GM21447 (cell line): Measurements from ENCODE around the gene BOLA2B.
"Not testable (repeated sequence)": the region's sequence is repeated elsewhere in the genome, so short reads cannot be mapped to it uniquely, and the experiment has no call there.

Experiments
- ATAC-seq: cut with Tn5 transposase; IDR thresholded peaks from one replicate; pipeline ENCODE4 v1.9.1; 2021; ENCODE audit not compliant: unreplicated experiment

The BOLA2B gene

DNA sequence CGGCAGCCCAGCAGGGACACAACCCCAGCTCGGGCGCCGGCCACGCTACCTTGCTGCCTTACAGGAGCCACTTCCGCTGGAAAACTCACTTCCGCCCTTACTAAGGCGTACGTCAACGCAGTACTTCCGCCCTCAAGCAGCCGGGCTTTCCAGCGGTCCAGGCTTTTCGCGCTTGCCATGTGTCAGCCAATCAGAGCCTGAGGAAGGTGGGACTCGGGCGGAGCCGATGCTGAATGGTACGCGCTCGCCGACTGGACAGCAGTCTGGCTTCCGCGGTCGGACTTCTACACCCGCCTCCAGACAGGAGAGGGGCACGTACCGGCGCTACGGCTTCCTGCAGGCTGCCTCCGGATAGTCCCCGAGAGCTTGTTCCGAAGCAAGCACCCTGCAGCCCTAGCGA lies at the start of gene BOLA2B, which contains the start of gene SLX1A:
Gene BOLA2B (minus strand): TSS at position 52 of the 400 bp plus-strand sequence. CDS start 71 bp downstream, outside the sequence.
Gene SLX1A (plus strand): TSS at position 261 of the 400 bp plus-strand sequence. CDS start 210 bp downstream, outside the sequence.
- ATAC-seq: peak; percentile 79

DNA sequence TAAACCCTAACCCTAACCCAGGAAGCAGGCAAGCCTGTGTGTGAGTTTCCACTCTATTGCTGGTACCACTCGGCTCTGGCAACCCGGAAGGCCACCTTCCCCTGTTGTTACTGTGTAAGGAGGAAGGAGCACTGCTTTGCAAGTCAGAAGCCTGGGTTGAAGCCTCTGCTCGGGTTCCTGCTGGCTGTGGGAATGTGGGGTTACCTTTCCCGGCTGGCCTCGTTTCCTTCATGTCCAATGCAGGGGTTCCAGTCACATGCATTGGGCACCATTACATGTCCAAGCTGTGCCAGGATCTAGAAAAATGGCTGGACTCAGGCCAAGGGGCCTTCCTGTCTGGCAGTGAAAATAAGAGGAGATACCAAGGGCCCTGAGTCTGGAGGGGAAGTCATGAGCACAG lies 23.6 kb upstream of the BOLA2B start:
- not testable (repeated sequence) for ATAC-seq

DNA sequence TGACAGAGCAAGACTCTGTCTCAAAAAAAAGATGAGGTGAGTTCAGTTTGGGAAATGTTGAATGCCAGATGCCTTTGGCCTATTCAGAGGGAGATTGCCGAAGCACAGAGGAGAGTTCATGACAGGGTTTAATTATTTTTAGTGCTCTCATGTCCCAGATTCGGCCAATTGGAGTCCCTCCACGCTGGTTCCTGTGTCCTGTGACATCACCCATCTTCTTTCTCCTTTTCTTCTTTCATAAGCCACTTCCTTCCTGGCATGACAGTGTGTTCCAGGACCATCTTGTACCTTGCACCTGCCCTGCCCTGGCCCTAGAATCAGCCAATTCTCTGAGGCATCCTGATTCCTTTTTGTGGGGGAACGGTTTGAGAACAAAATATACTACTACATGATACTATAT lies 17.9 kb upstream of the BOLA2B start:
- not testable (repeated sequence) for ATAC-seq

DNA sequence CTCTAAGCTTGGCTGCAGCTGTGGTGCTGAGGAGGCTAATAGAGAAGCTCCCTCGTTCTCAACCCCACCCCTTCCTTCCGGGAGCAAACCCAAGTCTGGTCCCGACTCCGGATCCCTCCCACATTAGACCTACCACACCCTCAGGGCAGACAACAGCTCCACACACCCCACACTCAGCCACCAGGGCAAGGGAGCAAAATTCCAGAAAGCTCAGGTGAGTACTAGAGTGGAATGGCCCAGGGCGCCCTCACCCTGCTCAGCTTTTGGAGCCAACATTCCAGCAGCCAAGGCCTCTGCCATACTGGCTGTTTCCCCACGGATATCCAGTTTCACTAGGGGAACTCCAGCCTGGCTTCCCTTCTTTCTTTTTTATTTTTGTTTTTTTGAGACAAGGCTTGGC lies 15.6 kb upstream of the BOLA2B start:
- not testable (repeated sequence) for ATAC-seq

DNA sequence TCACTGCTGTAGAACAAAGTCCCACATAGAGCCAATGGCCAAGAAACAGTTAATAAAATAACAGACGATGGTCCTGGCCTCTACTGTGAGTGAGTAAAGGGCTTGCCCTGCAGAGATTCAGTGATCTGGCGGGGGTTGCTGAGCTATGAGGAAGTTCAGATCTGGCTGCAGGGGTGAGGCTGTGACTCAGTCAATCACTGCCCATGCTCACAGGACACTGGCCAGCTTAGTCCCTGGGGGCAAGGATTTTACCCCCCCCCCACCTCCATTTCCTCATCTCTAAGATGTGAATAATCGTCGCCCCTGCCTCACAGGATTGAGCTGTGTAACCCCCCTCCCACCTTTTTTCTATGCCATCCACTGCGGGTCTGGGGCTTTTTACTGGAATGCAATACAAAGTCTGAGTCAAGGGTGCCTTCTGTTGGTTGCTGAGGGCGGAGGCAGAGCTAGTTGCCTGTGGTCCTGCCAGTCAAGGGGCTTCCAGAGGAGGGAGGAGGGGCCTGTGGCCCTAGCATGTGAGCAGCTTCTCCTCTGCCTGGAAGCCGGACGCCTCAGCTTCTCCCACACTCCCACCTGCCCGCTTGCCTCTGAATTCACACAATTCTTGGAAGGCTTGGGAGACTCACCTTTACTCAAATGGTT lies 13.7 kb upstream of the BOLA2B start:
- not testable (repeated sequence) for ATAC-seq

DNA sequence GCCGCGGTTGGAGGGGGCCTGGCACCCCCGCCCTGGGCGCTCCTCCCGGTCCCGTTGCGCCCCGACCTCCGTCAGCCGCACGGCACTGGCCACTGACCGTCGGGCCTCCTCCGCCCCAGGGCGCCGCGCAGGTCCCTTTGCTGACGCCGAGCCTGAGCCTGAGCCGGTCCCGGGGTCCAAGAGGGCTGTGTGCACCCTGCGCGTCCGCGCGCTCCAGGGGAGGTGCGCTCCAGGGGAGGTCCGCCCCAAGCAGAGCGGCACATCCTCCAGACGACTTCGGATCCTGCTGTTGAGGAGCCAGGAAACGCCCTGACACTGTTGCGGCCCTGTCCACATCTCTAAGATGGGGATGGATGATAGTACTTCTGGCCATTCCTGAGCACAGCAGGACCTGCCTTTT lies 12.8 kb upstream of the BOLA2B start:
- ATAC-seq: not testable (repeated sequence)

DNA sequence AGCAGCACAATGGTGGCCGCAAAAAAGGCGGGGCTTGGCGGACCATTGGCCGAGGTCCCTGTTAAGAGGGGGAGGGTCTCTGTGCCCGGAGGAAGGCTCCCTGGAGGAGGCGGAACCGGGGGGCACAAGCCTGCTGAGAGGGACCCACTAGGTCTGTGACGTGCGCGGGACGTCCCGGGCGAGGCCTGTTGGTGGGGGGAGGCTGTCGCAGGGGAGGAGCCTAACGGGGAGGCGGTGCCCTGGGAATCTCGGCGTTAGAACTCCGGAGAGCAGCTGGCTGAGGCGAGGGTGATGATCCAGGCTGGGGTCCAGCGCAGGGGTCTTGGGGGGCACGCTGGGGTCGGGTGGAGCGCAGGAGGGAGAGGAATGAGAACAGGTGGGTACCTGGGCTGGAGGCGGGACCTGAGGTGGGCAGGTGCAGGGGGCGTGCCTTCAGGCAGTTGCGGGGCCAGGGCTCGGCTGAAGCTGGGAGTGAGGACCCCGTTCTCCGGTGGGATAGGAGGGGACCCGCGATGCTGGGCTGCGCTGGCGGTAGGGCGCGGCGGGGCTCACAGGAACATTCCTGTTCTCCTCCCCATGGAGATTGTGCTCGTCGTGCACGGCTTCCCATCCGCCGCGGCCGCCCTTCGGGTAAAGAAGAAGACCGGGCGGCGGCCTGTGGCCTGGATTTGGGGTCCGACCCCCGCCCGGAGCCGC lies 12.2 kb upstream of the BOLA2B start:
- ATAC-seq: not testable (repeated sequence)

DNA sequence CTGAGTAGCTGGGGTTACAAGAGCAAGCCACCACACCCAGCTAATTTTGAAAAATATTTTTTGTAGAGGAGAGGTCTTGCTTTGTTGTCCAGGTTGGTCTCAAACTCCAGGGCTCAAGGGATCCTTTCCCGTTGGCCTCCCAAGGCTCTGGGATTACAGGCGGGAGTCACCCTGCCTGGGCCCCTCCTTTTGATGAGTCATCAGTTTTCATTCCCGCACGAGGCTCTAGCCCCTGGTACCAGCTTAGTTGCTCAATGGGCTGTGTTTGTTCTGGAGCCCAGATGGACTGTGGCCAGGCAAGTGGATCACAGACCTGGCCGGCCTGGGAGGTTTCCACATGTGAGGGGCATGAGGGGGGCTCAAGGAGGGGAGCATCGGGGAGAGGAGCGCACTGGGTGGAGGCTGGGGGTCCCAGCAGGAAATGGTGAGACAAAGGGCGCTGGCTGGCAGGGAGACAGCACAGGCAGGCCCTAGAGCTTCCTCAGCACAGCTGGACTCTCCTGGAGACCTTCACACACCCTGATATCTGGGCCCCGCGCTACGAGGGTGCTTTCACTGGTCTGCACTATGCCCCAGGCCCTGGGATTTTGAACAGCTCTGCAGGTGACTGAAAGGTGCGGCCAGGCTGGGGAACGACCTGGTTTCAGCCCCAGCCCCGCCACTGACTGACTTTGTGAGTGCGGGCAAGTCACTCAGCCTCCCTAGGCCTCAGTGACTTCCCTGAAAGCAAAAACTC lies 6.3 kb upstream of the BOLA2B start:
- ATAC-seq: not testable (repeated sequence)

DNA sequence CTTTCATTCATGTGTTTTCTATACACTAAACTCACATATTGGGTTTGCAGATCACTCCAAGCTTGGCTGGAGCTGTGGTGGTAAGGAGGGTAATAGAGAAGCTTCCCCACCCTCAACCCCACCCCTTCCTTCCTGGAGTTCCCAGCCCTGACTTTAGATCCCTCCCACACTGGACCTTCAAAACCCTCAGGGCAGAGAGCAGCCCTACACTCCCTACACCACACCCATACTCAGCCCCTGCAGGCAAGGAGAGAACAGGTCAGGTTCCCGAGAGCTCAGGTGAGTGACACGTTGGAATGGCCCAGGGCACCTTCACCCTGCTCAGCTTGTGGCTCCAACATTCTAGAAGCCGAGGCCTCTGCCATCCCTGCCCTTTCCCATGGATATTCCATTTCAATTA lies 5.6 kb upstream of the BOLA2B start, which contains the start of gene SULT1A3:
Gene SULT1A3 (plus strand): TSS at position 207 of the 400 bp plus-strand sequence. CDS start 1,474 bp downstream, outside the sequence.
- not testable (repeated sequence) for ATAC-seq

DNA sequence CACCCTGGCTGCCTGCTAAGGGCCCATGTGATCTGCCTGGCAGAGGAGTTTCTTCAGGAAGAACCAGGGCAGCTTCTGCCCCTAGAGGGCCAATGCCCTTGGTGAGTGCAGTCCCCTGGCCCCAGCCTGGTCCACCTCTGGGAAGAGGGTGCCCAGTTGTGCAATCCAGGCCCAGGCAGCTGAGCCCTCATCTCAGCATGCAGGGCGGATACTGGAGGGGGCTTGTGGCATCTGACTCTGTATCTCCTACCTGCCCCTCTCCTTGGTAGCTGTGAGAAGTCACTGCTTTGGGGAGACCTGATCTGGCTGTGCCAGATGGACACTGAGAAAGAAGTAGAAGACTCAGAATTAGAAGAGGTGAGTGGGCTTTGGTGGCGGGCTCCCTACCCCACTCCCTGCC lies 3.5 kb upstream of the BOLA2B start:
- ATAC-seq: not testable (repeated sequence)

DNA sequence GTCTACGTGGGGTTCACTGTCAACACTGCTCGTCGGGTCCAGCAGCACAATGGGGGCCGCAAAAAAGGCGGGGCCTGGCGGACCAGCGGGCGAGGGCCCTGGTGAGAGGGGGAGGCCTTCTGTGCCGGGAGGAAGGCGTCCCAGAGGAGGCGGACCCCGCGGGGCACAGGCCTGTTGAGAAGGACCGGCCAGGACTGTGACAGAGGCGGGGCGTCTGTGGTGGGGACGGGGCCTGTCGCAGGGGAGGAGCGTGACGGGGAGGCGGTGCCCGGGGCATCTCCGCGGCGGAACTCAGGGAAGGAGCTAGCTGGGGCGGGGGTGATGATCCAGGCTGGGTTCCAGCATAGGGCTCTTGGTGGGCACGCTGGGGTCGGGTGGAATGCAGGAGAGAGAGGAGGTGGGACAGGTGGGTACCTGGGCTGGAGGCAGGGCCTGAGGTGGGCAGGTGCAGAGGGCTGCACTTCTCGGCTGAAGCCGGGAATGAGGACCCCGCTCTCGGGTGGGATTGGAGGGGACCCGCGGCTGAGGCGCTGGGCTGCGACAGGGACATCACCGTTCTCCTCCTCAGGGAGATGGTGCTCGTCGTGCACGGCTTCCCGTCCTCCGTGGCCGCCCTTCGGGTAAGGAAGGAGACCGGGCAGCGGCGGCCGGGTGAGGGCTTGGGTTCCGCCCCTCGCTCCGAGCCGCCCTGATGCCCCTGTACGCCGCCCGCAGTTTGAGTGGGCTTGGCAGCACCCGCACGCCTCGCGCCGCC lies 883 bp upstream of the BOLA2B start:
- ATAC-seq: peak; percentile 61

DNA sequence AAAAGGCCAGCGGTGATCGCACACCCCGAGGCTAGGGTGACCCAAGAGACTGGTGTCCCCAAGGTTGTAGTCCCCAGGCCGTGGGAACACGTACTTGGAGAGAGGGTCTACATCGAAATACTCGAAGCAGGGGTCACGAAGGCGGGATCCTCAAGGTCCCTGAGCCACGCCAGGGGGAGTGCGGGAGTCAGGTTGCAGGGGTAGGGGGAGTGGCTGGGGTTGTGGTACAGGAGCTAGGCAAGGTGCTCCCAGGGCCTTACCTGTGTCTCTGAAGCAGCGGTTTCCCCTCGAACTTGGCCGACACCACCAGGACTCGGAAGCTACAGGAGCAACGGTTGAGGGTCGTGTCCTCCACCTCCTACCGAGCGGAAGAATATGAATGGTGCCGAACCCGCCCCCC lies 368 bp downstream of the BOLA2B start:
- peak; percentile 12 for ATAC-seq

DNA sequence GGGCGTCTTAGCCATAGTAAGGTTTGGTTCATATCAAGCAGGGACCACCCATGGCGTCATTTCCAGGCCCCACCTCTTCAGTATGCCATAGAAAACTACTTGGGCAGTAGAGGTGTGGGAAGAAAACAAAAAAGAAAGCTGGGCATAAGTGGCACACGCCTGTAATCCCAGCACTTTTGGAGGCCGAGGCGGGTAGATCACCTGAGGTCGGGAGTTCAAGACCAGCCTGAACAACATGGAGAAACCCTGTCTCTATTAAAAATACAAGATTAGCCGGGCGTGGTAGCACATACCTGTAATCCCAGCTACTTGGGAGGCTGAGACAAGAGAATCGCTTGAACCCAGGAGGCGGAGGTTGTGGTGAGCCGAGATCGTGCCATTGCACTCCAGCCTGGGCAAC lies 2.3 kb downstream of the BOLA2B start:
- not testable (repeated sequence) for ATAC-seq

DNA sequence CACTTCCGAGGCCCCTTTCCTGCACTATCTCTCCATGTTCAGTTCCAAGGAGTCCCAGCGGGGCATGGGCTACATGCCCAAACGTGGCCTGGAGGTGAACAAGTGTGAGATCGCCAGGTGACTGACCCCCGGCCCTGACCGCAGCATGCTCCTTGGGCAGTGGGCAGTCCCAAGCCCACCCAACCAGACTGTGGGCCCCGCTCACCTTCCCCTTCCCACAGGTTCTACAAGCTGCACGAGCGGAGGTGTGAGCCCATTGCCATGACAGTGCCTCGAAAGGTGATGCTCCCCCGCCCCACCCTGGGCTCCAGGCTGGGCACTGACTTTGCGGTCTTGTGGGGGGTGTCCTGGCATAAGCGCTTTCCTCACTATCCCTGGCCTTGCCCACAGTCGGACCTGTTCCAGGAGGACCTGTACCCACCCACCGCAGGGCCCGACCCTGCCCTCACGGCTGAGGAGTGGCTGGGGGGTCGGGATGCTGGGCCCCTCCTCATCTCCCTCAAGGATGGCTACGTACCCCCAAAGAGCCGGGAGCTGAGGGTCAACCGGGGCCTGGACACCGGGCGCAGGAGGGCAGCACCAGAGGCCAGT lies 5.4 kb downstream of the BOLA2B start:
- ATAC-seq: no peak

DNA sequence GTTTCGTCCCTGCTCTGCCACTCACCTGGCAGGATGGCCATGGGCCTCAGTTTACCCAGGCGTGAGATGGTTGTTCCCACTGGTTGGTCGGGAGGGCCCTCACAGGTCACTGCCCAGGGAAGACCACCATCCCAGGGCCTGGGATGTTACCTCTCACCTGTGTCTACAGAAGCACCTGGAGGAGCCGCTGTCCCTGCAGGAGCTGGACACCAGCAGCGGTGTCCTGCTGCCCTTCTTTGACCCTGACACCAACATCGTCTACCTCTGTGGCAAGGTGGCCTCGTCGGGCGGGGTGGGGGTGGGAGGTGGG lies 6.0 kb downstream of the BOLA2B start:
- no peak for ATAC-seq

DNA sequence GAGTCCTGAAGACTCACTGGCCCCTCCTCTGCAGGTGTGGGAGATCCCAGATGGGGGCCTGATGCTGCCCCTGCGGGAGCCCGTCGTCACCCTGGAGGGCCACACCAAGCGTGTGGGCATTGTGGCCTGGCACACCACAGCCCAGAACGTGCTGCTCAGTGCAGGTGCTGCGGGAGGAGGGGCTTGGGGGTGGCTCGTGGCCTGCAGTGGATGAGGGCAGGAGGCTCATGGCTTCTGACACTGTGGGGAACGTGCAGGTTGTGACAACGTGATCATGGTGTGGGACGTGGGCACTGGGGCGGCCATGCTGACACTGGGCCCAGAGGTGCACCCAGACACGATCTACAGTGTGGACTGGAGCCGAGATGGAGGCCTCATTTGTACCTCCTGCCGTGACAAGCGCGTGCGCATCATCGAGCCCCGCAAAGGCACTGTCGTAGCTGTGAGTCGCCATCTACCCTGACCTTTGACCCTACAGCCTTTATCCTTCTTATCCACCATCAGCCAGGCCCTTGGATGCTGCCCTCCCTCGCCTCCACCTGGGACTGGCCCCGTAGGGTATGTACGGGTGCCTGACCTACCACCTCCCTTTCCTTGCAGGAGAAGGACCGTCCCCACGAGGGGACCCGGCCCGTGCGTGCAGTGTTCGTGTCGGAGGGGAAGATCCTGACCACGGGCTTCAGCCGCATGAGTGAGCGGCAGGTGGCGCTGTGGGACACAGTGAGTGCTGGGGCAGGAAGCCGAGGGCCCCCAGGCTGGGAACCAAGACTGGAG lies 6.5 kb downstream of the BOLA2B start:
- ATAC-seq: no peak

DNA sequence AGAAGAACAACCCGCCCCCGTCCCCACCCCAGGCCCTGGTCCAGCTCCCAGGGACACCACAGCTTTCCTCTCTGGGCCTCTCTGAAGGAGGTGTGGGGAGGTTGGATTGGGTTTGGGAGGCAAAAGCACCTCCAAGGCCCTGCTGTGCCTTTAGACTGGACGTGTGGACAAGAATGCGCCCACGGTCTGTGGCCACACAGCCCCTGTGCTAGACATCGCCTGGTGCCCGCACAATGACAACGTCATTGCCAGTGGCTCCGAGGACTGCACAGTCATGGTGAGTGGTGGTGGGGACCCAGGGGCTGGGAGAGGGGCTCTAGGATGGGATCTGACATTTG lies 7.1 kb downstream of the BOLA2B start:
- no peak for ATAC-seq

DNA sequence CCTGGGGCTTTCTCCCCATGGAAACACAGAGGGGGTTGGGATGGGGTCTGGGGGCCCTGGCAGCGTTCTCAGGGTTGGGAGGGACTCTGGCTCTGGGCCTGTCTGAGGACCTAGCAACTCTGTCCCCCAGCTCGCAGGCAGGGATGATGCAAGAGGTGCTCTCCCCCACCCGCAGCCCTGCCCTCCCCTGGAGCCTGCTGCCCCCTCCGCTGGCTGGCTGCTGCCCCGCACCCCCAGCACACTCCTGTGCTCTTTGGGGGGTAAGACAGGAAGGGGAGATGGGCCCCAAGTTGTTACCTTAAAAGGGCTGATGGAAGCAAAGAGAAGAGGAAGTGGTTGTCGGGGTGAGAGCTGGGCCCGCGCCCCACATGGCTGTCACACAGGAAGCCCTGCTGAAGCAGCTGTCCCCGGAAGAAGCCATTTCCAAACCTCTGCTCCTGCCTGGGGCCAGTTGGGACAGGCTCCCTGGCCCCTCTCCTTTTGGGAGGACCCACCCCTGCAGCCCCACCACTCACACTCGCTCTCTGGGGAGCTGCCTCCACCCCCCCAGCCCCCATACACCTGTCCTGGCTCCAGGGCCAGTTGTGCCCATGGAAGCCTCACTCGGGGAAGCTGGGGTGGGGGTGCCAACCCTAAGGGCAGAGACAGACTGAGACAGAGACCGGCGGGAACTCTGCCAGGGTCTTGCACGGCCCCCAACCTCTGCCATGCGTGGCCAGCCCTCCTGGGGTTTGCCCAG lies 7.6 kb downstream of the BOLA2B start:
- peak; percentile 35 for ATAC-seq
